GM18858 (cell line): Measurements from ENCODE around the gene BRWD1.
"Not testable (repeated sequence)": the region's sequence is repeated elsewhere in the genome, so short reads cannot be mapped to it uniquely, and the experiment has no call there.

Experiments
- ATAC-seq: cut with Tn5 transposase; IDR thresholded peaks from one replicate; pipeline ENCODE4 v1.9.1; 2021; ENCODE audit not compliant: unreplicated experiment

The BRWD1 gene

GRCh38 chr21:39288987-39289386, 24.4 kb downstream of the BRWD1 start:
- ATAC-seq = no peak

DNA sequence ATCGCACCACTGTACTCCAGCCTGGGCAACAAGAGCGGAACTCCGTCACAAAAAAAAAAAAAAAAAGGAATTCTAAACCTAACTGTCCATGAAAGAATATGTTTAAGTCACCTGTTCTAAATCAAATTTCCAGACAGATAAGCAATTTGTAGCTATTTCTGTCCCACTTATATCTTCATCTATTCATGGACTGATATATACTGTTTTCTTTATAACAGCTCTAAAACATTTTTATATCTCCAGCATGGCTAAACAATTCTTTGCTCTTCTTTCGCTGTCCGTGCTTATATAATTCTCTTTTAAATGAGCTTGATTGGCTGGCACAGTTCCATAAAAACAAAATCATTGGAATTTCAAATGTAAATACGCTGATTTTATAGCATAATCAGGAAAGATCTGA, 30.5 kb downstream of the BRWD1 start:
- ATAC-seq = no peak

- no peak for ATAC-seq
Observed at GRCh38 chr21:39281853-39282252, 31.6 kb downstream of the BRWD1 start.

GRCh38 chr21:39281207-39281606, 32.2 kb downstream of the BRWD1 start:
- ATAC-seq = no peak

DNA sequence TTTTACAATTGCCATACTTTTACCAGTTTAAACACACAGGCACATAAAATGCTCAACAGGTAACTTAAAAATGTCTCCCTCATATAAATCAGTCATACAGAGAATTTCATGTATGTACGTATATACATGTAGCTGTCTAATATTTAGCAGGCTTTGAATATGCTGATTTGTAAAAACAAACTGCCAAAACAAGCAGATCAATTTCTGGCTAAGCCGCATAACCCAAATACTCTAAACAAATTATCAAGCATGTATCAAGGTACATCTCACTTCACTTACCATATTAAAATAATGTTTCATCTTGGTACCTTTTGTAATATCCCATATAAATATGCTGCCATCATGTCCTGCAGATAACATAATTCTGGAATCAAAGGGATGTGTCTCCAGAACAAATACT, 43.8 kb downstream of the BRWD1 start:
- ATAC-seq = no peak

DNA sequence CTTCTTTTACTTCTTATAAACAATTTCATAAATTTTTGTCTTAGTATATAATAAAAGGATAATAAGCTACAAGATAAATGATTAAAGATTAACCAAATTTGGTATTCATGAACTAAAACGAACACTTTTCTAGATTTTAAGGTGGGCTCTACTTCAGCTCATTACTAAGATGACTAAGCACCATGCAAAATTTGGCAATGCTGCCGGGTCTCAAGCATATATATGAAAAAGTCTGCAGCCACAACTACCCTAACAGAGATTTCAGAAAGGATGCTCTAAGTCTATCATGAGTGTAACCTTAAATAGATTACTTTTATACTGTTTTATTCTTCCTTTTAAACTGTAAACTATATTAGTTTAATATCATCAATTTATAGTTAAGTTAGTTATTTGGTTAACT, 47.8 kb downstream of the BRWD1 start:
- no peak for ATAC-seq

GRCh38 chr21:39263372-39263771, 50.1 kb downstream of the BRWD1 start:
- no peak for ATAC-seq

DNA sequence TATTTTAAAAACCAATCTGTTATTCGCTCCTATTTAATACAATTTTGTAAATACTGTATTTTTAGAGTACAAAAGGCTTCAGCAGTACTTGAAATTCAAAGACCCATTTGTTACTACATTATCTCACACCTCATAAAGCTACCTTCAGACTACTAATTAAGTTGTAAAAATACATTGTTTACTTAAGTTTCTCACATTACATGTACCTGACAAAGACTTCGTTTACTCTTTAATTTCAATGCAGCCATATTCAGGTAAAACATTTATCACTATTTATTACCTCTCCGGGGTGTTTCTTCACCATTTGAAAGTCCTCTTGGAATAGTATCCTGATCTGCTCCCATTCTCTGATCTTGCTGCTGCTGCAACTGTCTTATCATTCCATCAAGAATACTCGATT, 55.2 kb downstream of the BRWD1 start:
- no peak for ATAC-seq

- no peak for ATAC-seq
Observed at GRCh38 chr21:39251326-39251725, 62.1 kb downstream of the BRWD1 start.

DNA sequence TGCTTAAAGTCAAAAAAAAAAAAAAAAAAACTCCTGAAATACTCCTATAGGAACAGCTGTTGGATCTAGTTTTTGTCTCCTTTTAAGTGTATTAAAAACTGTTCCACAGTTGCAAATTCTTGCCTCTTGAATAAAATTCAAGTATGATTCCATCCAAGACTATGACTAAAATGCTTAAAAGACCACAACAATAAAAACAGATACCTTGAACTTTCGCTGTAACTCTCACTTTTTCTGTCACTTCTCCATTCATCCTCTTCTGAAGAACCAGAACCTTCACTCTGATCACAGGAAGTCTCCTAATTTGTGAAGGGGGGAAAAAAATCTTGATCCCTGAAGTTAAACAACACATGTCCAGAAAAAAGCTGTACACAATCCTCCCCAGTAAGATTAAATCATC, 75.2 kb downstream of the BRWD1 start:
- ATAC-seq = no peak

DNA sequence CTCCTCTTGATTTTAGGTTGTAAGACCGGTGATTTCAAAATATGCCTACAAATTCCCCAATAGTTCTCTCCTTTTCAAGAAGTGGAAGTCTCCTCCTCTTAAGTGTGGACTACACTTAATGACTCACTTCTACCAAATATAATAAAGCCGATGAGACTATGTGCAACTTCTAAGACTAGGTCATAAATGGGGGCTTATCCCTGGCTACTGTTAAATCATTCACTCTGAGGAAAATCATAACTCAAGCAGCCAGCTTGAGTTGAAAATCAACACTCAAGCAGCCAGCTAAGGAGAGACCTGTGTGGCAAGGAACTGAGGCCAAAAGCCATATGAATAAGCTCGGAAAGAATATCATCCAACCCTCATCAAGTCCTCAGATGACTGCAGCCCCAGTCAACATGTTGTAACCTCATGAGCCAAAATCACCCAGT, 80.6 kb downstream of the BRWD1 start:
- no peak for ATAC-seq

GRCh38 chr21:39224930-39225329, 88.5 kb downstream of the BRWD1 start:
- ATAC-seq = no peak

GRCh38 chr21:39221997-39222486, 91.4 kb downstream of the BRWD1 start:
- no peak for ATAC-seq

GRCh38 chr21:39221282-39221996, 92.0 kb downstream of the BRWD1 start:
- no peak for ATAC-seq

- not testable (repeated sequence) for ATAC-seq
Observed at GRCh38 chr21:39220875-39221274, 92.6 kb downstream of the BRWD1 start.

DNA sequence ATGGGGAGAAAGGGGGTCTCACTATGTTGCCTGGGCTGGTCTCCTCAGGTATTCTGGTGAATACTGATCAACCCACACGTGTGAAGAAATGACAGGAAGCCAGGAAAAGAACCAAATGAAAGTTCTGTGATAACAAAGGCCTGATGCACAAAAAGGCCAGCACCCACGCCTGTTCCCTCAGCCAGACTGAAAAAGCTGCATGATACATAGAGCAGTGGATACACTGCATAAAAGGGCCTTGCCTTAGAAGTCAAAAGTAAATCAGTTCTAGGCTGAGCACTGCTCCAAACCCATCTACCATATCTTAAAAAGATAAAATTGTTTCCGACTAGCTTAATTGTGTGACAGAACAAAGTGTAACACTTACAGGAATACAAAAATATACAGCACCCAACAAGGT, 93.3 kb downstream of the BRWD1 start:
- no peak for ATAC-seq

- no peak for ATAC-seq
Observed at GRCh38 chr21:39218082-39218409, 95.4 kb downstream of the BRWD1 start.

- ATAC-seq = no peak
Observed at GRCh38 chr21:39217356-39218081, 95.9 kb downstream of the BRWD1 start.

DNA sequence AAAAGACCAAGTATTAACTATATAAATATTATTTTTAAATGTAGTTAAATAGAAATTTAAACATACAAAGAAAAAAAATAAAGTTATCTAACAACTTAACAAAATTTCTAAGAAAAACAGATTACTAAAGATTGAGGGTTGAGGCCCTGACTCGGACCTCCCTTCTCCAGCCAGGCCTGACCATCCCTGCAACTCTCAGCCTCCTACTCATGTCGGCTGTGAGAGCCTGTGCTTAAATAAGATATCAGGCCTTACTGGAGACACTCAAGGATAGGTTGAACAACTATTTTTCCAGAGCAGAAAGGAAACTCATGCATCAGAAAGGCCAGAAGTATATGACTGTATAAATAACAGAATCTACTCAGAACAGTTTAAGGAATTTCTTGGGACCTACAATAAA, 97.1 kb downstream of the BRWD1 start:
- ATAC-seq = no peak

DNA sequence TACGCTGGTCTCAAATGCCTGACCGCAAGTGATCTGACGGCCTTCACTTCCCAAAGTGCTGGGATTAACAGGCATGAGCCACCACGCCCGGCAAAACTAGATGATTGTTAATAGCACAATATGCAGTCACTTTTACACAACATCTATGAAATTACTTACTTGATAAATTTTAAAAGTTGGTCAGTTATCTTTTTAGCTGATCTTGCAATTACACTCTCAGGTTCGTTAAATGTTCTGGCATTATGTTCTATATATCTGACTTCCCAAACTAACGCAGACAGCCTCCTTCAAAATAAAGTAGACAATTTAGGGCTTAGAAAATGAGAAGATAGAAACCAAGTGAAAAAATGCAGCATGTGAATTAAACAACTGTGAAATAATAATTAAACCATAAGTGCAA, 98.4 kb downstream of the BRWD1 start:
- ATAC-seq = no peak

DNA sequence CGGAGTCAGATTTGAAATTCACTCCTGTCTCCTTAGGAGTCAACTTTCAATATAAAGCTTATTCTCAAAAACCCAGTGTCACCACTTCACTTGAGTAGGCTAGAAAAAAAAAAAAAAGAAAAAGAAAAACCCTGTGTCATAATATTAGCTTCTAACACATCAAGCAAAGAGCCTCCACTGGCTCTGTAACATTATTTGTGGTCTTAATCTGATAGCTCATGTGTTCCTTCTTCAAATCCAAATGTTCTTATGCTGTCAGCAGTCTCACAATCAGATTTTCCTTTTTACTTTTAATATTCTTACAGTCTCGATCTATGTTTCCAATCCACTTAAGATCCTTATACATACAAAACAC, 104.1 kb downstream of the BRWD1 start:
- ATAC-seq = no peak

DNA sequence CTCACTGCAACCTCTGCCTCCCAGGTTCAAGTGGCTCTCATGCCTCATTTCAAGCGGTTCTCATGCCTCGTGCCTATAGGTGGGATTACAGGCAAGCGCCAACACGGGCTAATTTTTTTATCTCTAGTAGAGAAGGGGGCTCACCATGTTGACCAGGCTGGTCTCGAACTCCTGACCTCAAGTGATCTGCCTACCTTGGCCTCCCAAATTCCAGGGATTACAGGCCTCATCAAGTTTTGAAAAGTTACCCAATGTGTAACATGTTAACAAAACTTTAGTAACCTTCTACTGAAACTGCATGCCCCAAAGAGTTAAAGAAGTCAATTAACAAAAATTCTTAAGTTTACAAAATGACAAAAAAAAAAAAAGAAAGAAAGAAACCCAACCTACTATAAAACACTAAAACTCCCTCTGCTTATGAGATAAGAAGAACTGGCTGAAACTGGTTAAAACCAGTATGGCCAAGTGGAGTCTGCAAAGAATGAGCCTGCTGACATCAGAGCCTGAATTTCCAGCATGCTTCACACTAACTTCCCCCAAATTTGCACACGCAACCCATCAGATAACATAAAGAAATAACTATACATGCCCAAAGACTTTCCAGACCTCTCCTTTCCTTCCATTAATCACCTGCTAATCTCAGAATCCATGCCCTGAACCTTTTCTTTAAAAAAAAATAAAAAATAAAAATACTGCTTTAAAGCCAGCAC, 104.7 kb downstream of the BRWD1 start:
- no peak for ATAC-seq
